ENCODE measurements around the gene SFR1. TPM values are rescaled to one million over a fixed set of nuclear protein-coding genes. Genes with fewer than 3 reads are reported as not detected.

Gene SFR1
- polyA plus RNA-seq, 1 donor (not counting 4 experiments of a cell fraction or from before 2014, with no cell fraction given), result 10.4 TPM

DNA sequence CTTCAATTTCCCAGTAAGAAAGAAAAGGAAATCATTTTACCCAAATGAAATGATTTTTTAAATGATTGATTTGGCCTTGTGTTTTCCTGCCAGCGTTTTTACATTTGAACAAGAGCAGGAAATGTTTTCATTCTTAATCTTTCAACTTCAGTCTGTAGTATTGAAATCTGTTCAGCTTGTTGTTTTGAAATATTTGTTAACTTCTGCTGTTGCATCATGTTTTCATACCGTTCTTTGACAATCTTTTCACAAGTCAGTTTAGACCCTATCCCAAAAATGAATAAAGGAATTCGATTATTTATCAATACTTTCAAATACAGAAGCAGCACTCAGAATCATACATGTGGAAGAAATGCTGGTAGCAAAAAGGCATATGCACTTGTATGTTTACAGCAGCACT is 8.1 kb downstream of the SFR1 start:
- Histone ChIP-seq H3K79me2 (ENCODE audit: control insufficient read depth, insufficient read depth, low read length) (no peaks in the 10 kb centered on the region), H3K4me2 (ENCODE audit: control insufficient read depth, extremely low read depth, insufficient read depth, low read depth, low read length) (no peak overlapping the region), H4K20me1 (ENCODE audit: control insufficient read depth, extremely low read depth, insufficient read depth, low read length) (no peaks in the 10 kb centered on the region), H3K27me3 (ENCODE audit: control insufficient read depth, extremely low read depth, insufficient read depth, low read length) (no peaks in the 10 kb centered on the region), H3K4me3 (ENCODE audit: control insufficient read depth in 2 of 3, extremely low read depth in 1 of 3, insufficient read depth in 2 of 3, low read depth in 1 of 3, low read length in 3 of 3) (no peak overlapping the region), H3K9me1 (ENCODE audit: control insufficient read depth, extremely low read depth, insufficient read depth, low read length) (no peaks in the 10 kb centered on the region), H2AFZ (ENCODE audit: control insufficient read depth, low read length) (no peak overlapping the region), H3K27ac (ENCODE audit: control insufficient read depth, insufficient read depth, low read length) (no peak overlapping the region), H3K4me1 (ENCODE audit: control insufficient read depth, extremely low read depth, insufficient read depth, low read length) (no peaks in the 10 kb centered on the region), H3K9ac (ENCODE audit: control insufficient read depth, extremely low read depth, insufficient read depth, low read length) (no peak overlapping the region), H3K9me3 (ENCODE audit: control insufficient read depth, low read depth, low read length) (no peaks in the 10 kb centered on the region), H3K36me3 (ENCODE audit: control insufficient read depth in 2 of 2, extremely low read depth in 1 of 2, insufficient read depth in 2 of 2, low read length in 2 of 2) (no peaks in the 10 kb centered on the region)
- TF ChIP-seq, protein P1, sequence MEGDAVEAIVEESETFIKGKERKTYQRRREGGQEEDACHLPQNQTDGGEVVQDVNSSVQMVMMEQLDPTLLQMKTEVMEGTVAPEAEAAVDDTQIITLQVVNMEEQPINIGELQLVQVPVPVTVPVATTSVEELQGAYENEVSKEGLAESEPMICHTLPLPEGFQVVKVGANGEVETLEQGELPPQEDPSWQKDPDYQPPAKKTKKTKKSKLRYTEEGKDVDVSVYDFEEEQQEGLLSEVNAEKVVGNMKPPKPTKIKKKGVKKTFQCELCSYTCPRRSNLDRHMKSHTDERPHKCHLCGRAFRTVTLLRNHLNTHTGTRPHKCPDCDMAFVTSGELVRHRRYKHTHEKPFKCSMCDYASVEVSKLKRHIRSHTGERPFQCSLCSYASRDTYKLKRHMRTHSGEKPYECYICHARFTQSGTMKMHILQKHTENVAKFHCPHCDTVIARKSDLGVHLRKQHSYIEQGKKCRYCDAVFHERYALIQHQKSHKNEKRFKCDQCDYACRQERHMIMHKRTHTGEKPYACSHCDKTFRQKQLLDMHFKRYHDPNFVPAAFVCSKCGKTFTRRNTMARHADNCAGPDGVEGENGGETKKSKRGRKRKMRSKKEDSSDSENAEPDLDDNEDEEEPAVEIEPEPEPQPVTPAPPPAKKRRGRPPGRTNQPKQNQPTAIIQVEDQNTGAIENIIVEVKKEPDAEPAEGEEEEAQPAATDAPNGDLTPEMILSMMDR (optimal IDR thresholded peaks at IDR 0.05 in 1 of 3, IDR thresholded peaks at IDR 0.05 in 1 of 3, conservative IDR thresholded peaks at IDR 0.05 in 1 of 3; ENCODE audit: extremely low read depth in 1 of 3, insufficient read depth in 2 of 3, low read length in 3 of 3), result no peak
- no peak for TF ChIP-seq EZH2 (IDR thresholded peaks at IDR 0.05; ENCODE audit: low read length)
- no peak for DNase-seq (ENCODE audit: low read depth, low spot score)
- dilution Hi-C loops (cut with MboI; ENCODE audit: extremely low pct_ligation_motif_present, low sequenced_read_pairs), result no loop called here
- no peak for FAIRE-seq

DNA sequence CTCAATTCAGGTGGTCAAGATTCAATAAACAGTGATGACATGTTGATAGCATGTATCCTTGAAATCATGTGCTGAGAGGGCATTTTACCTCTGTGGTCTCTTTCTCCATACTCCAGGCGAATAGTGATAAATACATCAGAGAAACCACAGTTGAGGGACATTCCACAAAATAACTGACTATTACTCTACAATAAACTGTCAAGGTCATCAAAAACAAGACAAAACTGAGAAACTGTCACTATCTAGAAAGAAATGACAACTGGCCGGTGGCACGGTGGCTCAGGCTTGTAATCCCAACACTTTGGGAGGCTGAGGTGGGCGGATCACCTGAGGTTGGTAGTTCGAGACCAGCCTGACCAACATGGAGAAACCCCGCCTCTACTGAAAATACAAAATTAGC is 16.2 kb downstream of the SFR1 start:
- Histone ChIP-seq H3K9me3 (ENCODE audit: control insufficient read depth, low read depth, low read length) (no peaks in the 10 kb centered on the region), H3K4me1 (ENCODE audit: control insufficient read depth, extremely low read depth, insufficient read depth, low read length) (no peaks in the 10 kb centered on the region), H3K9ac (ENCODE audit: control insufficient read depth, extremely low read depth, insufficient read depth, low read length) (no peak overlapping the region), H2AFZ (ENCODE audit: control insufficient read depth, low read length) (no peak overlapping the region), H3K36me3 (ENCODE audit: control insufficient read depth in 2 of 2, extremely low read depth in 1 of 2, insufficient read depth in 2 of 2, low read length in 2 of 2) (no peaks in the 10 kb centered on the region), H3K9me1 (ENCODE audit: control insufficient read depth, extremely low read depth, insufficient read depth, low read length) (no peaks in the 10 kb centered on the region), H3K27me3 (ENCODE audit: control insufficient read depth, extremely low read depth, insufficient read depth, low read length) (no peaks in the 10 kb centered on the region), H3K4me3 (ENCODE audit: control insufficient read depth in 2 of 3, extremely low read depth in 1 of 3, insufficient read depth in 2 of 3, low read depth in 1 of 3, low read length in 3 of 3) (no peak overlapping the region), H4K20me1 (ENCODE audit: control insufficient read depth, extremely low read depth, insufficient read depth, low read length) (no peaks in the 10 kb centered on the region), H3K27ac (ENCODE audit: control insufficient read depth, insufficient read depth, low read length) (no peak overlapping the region), H3K79me2 (ENCODE audit: control insufficient read depth, insufficient read depth, low read length) (no peaks in the 10 kb centered on the region), H3K4me2 (ENCODE audit: control insufficient read depth, extremely low read depth, insufficient read depth, low read depth, low read length) (no peak overlapping the region)
- dilution Hi-C loops (cut with MboI; ENCODE audit: extremely low pct_ligation_motif_present, low sequenced_read_pairs), result no loop called here
- DNase-seq (ENCODE audit: low read depth, low spot score) (no peak), FAIRE-seq (no peak)
- no peak for TF ChIP-seq EZH2 (IDR thresholded peaks at IDR 0.05; ENCODE audit: low read length)
- TF ChIP-seq, protein P1 (optimal IDR thresholded peaks at IDR 0.05 in 1 of 3, IDR thresholded peaks at IDR 0.05 in 1 of 3, conservative IDR thresholded peaks at IDR 0.05 in 1 of 3; ENCODE audit: extremely low read depth in 1 of 3, insufficient read depth in 2 of 3, low read length in 3 of 3), result no peak
